IgD-negative memory B cell (primary cell): ENCODE results near the gene GPR148. TPM values are rescaled to one million over a fixed set of nuclear protein-coding genes. Genes with fewer than 3 reads are reported as not detected.

Experiments
- H3K27ac Mint-ChIP-seq, 3 donors: one replicate each; pipeline ENCODE4 v1.8.0; 2020 to 2022; ENCODE audit warnings: mild to moderate bottlenecking in 3 of 3, mixed read lengths in 3 of 3, moderate library complexity in 1 of 3
- H3K27me3 Mint-ChIP-seq: one replicate; pipeline ENCODE4 v1.8.0; 2021; ENCODE audit warnings: mixed read lengths
- H3K36me3 Mint-ChIP-seq: one replicate; pipeline ENCODE4 v1.8.0; 2020; ENCODE audit warnings: mild to moderate bottlenecking, mixed read lengths
- H3K4me1 Mint-ChIP-seq, 3 donors: one replicate each; pipeline ENCODE4 v1.8.0; 2020 to 2022; ENCODE audit warnings: mixed read lengths in 3 of 3, mild to moderate bottlenecking in 1 of 3
- H3K4me3 Mint-ChIP-seq, 4 donors: one replicate each; pipeline ENCODE4 v1.8.0; 2020 to 2022; ENCODE audit warnings: mild to moderate bottlenecking in 4 of 4, mixed read lengths in 4 of 4, moderate library complexity in 3 of 4
- H3K9me3 Mint-ChIP-seq, 3 donors: one replicate each; pipeline ENCODE4 v1.8.0; 2020 to 2021; ENCODE audit warnings: mixed read lengths in 3 of 3, mild to moderate bottlenecking in 1 of 3
- polyA plus RNA-seq: library from polyadenylated mRNA; unstranded; fragments of 300-500 nt; fragmentation: Illumina TruSeq; gene quantifications from one replicate; pipeline ENCODE4 v1.2.3, GENCODE V29; 2021

GPR148 gene
- polyA plus RNA-seq, 1 donor from 2014 or later: not detected

- peaks cover 21% of the 10 kb centered on the region for H3K27me3 Mint-ChIP-seq
- H3K9me3 Mint-ChIP-seq: no peaks in the 10 kb centered on the region
- H3K27ac Mint-ChIP-seq: no peak overlapping the region
- H3K4me1 Mint-ChIP-seq: no peaks in the 10 kb centered on the region
- no peaks in the 10 kb centered on the region for H3K36me3 Mint-ChIP-seq
- no peak overlapping the region for H3K4me3 Mint-ChIP-seq
Measured at GRCh38 chr2:130760754-130761751, 32.2 kb downstream of the GPR148 start.

DNA sequence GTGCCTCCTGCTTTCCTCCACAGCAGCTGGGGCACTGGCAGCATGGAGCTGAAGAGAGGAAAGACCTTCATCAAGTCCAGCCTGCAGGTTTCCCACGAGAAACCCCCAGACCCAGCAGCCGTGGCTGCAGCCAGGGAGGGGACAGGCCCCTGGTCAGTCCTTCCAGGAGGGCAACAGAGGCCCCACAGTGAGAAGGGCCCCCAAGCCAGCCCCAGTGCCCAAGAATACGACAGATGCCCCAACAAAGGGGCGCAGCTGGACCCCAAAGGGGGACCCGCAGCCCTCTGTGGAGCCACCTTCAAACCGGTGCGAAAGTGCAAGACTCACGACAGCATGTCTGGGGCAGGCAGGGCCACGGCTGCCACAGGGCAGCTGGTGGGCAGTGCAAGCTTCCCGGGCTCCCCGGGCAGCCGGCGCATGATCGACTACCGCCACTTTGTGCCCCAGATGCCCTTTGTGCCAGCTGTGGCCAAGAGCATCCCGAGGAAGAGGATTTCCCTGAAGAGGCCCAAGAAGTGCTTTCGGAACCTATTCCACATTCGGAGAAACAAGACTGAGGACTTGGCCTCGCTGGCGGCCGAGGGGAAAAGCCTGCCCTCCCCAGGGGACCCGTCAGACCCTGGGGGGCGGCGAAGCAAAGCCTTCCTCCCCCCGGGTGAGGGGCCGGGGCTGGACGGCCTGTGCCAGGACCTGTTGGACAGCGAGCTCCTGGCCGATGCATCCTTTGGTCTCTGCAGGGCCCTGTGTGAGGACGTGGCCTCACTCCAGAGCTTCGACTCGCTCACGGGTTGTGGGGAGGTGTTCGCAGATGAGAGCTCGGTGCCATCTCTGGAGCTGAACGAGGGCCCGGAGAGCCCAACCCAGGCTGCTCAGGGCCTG, 33.4 kb downstream of the GPR148 start:
- Mint-ChIP-seq H3K9me3 (no peaks in the 10 kb centered on the region), H3K4me1 (no peaks in the 10 kb centered on the region), H3K4me3 (no peak overlapping the region), H3K27me3 (peaks cover 15% of the 10 kb centered on the region), H3K27ac (no peak overlapping the region), H3K36me3 (no peaks in the 10 kb centered on the region)

- Mint-ChIP-seq H3K36me3 (no peaks in the 10 kb centered on the region), H3K4me3 (no peak overlapping the region), H3K27ac (no peak overlapping the region), H3K27me3 (peaks cover 16% of the 10 kb centered on the region), H3K4me1 (no peaks in the 10 kb centered on the region), H3K9me3 (no peaks in the 10 kb centered on the region)
Measured at GRCh38 chr2:130762910-130763385, 34.1 kb downstream of the GPR148 start.

DNA sequence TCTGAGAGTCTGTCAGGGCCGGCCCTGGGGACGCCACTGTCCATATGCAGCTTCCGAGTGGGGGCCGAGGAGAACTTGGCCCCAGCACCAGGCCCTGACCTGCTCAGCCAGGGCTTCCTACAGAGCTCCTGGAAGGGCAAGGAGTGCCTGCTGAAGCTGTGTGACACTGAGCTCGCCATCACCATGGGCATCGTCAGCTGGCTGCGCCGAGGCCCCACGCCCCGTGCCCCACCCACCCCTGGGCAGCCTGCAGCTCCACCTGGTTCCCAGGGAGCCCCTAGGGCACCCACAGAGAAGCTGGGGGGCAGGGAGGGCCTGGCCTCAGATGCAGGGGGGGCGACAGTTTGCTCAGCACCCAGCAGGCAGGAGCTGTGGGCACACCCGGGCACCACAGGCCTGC, 34.5 kb downstream of the GPR148 start:
- H3K4me1 Mint-ChIP-seq: no peaks in the 10 kb centered on the region
- H3K4me3 Mint-ChIP-seq: no peak overlapping the region
- no peaks in the 10 kb centered on the region for H3K36me3 Mint-ChIP-seq
- no peak overlapping the region for H3K27ac Mint-ChIP-seq
- H3K27me3 Mint-ChIP-seq: peaks cover 16% of the 10 kb centered on the region
- no peaks in the 10 kb centered on the region for H3K9me3 Mint-ChIP-seq

DNA sequence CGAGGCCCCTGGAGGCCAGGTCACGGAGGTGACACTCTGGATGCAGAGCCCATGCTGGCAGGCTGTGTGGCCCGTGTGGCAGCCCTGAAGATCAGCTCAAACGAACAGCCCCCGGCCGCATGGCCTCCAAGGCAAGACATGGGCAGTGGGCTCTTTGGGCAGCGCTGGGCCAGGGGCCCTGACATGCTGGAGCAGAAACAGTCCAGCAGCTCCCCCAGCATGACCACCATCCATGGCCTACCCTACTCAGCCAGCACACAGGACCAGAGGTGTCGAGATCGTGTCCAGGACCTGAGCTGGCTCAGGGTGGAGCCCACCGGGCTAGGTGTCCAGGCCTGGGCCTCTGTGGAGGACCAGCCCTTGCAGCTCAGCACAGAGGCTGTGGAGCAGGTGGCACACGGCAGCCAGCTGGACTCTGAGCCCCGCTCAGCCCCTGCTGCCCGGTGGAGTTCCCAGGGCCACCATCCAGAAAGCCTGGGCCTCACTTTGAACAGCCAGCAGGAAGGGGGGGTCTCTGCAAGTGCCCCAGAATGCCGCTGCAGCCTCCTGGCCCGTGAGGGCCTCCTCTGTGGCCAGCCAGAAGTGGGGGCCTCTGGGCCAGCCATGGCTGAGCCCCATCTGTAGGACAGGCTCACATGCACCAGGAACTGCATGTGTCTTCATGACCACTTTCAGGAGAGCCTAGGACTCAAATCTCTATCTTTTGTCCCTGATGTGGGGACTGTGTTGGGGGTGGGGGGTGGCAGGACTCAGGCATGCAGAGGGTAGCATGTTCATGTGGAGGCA, 35.4 kb downstream of the GPR148 start:
- Mint-ChIP-seq H3K27ac (no peak overlapping the region), H3K27me3 (peaks cover 14% of the 10 kb centered on the region), H3K4me3 (no peak overlapping the region), H3K9me3 (no peaks in the 10 kb centered on the region), H3K36me3 (no peaks in the 10 kb centered on the region), H3K4me1 (no peaks in the 10 kb centered on the region)

DNA sequence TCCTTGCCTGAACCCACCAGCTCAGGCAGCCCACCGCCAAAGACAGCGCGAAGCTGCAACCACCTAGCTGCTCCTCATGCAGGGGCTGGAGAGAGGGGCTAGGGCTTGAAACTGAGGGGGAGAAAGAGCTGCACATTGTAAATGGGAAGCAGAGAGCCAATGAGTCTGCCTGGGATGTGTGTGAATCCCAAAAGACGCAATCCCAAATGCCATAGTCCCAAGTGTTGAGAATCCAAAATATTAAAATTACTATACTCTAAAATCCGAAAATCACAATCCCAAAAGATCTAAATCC, 35.9 kb downstream of the GPR148 start:
- H3K27me3 Mint-ChIP-seq: peaks cover 14% of the 10 kb centered on the region
- H3K36me3 Mint-ChIP-seq: no peaks in the 10 kb centered on the region
- H3K4me1 Mint-ChIP-seq: no peaks in the 10 kb centered on the region
- H3K27ac Mint-ChIP-seq: no peak overlapping the region
- no peaks in the 10 kb centered on the region for H3K9me3 Mint-ChIP-seq
- no peak overlapping the region for H3K4me3 Mint-ChIP-seq

DNA sequence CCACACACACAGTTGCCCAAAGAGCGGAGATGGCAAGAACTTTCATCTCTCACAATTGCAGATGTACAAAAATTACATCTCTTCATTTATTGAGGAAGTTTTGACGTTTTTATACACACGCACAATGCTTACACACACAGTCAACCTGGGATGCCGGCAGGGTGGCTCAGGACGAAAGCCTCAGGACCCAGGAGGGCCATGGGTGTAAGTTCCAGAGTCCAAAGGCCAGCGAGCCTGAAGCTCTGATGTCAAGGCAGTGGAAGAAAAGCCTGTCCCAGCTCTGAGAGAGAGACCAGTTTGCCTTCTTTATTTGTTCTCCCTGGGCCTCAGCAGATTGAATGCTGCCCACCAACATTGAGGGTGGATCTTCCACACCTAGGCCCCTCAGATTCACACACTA, 36.6 kb downstream of the GPR148 start:
- Mint-ChIP-seq H3K4me3 (no peak overlapping the region), H3K27ac (no peak overlapping the region), H3K4me1 (no peaks in the 10 kb centered on the region)

DNA sequence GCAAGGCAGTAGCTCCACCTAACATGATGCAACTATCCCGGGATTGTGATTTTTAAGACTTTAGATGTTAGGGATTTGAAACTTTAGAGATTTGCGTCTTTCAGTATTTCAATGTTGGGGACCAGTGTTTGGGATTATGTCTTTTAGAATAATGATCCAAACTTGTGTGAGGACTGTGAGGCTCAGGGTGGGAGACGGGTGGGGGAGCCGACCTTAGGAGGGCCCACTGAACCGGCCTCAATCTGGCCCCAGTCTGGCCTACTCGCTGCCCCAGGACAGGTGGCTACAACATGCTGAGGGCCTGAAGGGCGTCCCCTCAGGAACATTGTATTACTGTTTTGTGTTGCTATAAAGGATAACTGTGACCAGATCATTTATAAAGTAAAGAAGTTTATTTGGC, 37.2 kb downstream of the GPR148 start:
- Mint-ChIP-seq H3K4me1 (no peaks in the 10 kb centered on the region), H3K4me3 (no peak overlapping the region), H3K27me3 (peaks cover 16% of the 10 kb centered on the region), H3K9me3 (no peaks in the 10 kb centered on the region), H3K36me3 (no peaks in the 10 kb centered on the region), H3K27ac (no peak overlapping the region)

More for the DNA sequence above, 36.6 kb downstream of the GPR148 start:
- no peaks in the 10 kb centered on the region for H3K36me3 Mint-ChIP-seq
- H3K27me3 Mint-ChIP-seq: peaks cover 14% of the 10 kb centered on the region
- H3K9me3 Mint-ChIP-seq: no peaks in the 10 kb centered on the region

DNA sequence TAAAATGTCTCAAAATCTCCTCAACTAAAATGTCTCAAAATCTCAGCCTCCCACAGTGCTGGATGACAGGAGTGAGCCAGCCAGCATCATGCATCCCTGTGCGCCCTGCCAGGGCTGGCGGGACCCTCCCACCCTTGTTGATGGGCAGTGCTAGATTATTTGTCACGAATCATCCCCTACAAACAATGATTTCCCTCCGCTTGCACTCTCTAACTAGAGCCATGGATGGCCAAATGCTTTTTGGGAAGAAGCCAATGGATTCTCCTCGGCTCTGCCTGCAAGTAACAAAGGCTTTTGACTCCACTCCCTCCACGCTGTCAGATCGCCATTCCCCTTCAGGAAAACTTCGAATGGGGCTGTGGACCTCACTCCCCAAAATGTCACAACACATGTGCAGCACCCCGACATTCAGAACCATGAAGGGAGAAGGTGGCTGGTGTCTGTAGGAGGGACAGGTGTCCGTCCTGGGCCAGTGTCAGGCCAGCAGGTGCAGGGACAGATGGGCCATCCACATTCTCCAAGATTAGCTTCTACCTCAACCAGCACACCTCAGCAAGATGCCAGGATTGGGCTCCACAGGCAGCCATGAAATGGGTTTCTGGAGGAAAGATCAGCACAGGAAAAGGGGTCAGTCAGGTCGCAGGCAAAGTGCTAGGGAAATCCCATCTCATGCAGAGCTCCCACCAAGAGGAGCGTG, 38.0 kb downstream of the GPR148 start:
- Mint-ChIP-seq H3K9me3 (no peaks in the 10 kb centered on the region), H3K4me1 (no peaks in the 10 kb centered on the region), H3K27me3 (peaks cover 13% of the 10 kb centered on the region), H3K27ac (no peak overlapping the region), H3K4me3 (no peak overlapping the region), H3K36me3 (no peaks in the 10 kb centered on the region)

GRCh38 chr2:130767408-130767775, 38.5 kb downstream of the GPR148 start:
- H3K27ac Mint-ChIP-seq: no peak overlapping the region
- H3K4me1 Mint-ChIP-seq: no peaks in the 10 kb centered on the region
- peaks cover 13% of the 10 kb centered on the region for H3K27me3 Mint-ChIP-seq
- H3K4me3 Mint-ChIP-seq: no peak overlapping the region
- no peaks in the 10 kb centered on the region for H3K9me3 Mint-ChIP-seq
- no peaks in the 10 kb centered on the region for H3K36me3 Mint-ChIP-seq

GRCh38 chr2:130768191-130768855, 39.5 kb downstream of the GPR148 start:
- no peaks in the 10 kb centered on the region for H3K36me3 Mint-ChIP-seq
- H3K27me3 Mint-ChIP-seq: peaks cover 13% of the 10 kb centered on the region
- no peak overlapping the region for H3K27ac Mint-ChIP-seq
- H3K9me3 Mint-ChIP-seq: no peaks in the 10 kb centered on the region
- no peak overlapping the region for H3K4me3 Mint-ChIP-seq
- H3K4me1 Mint-ChIP-seq: no peaks in the 10 kb centered on the region

DNA sequence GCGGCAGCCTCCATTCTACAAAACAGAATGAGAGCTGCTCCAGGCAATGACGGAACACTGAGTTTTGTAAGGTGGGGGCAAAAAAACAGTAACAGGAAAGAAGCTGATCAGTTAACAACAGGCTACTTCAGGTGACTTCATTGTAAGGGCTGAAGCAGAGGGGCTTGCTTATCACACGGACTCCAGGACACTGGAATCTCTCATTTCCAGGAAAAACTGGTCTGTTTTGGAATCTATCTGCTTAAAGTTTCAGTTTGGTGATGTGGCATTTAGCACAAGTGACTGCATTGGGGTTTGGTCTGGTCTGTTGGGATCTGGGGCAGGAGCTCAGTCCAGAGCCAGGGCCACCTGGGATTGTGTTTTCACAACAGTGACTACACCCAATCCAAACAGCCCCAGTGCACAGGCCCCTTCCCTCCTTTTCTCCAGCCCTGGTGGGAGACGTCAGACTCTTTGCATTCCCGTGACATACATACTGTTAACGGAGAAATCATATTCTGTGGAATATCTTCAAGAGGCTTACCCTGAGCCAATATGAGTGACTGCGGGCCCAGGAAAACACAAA, 40.6 kb downstream of the GPR148 start:
- Mint-ChIP-seq H3K4me3 (no peak overlapping the region), H3K27me3 (peaks cover 13% of the 10 kb centered on the region), H3K9me3 (no peaks in the 10 kb centered on the region), H3K4me1 (no peaks in the 10 kb centered on the region), H3K36me3 (no peaks in the 10 kb centered on the region), H3K27ac (no peak overlapping the region)

GRCh38 chr2:130776550-130776949, 47.7 kb downstream of the GPR148 start:
- no peaks in the 10 kb centered on the region for H3K9me3 Mint-ChIP-seq
- peaks cover 0 to 1% (median 0%) of the 10 kb centered on the region in 3 donors for H3K4me1 Mint-ChIP-seq

DNA sequence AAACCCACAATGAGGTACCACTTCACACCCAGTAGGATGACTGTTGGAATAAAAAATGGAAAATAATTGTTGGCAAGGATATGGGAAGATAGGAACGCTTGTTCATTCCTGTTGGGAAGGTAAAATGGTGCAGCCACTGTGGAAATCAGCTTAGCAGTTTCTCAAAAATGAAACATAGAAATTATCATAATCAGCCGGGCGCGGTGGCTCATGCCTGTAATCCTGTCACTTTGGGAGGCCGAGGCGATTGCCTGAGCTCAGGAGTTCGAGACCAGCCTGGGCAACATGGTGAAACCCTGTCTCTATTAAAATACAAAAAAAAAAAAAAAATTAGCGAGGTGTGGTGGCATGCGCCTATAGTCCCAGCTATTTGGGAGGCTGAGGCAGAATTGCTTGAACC, 49.9 kb downstream of the GPR148 start:
- peaks cover 8% of the 10 kb centered on the region for H3K27me3 Mint-ChIP-seq
- peaks cover 0 to 1% (median 0%) of the 10 kb centered on the region in 3 donors for H3K4me1 Mint-ChIP-seq
- H3K36me3 Mint-ChIP-seq: no peaks in the 10 kb centered on the region
- H3K4me3 Mint-ChIP-seq: no peak overlapping the region
- no peak overlapping the region for H3K27ac Mint-ChIP-seq
- H3K9me3 Mint-ChIP-seq: peaks cover 0 to 5% (median 1%) of the 10 kb centered on the region in 3 donors

More at GRCh38 chr2:130776550-130776949, 47.7 kb downstream of the GPR148 start:
- Mint-ChIP-seq H3K4me3 (no peak overlapping the region), H3K27me3 (peaks cover 8% of the 10 kb centered on the region), H3K36me3 (no peaks in the 10 kb centered on the region), H3K27ac (no peak overlapping the region)
